B cell (primary cell): ENCODE data around the gene MYO16.

Experiments
- EZH2 ChIP-seq: IDR thresholded peaks from 2 replicates; pipeline ENCODE4 v1.6.1; 2012; ENCODE audit warnings: borderline replicate concordance, low read depth, mild to moderate bottlenecking, moderate library complexity, low read length; ENCODE audit not compliant: insufficient read depth, poor library complexity, severe bottlenecking
- TF ChIP-seq, protein P1 (sequence below): fragments of 200-600 bp; IDR thresholded peaks from one replicate; pipeline ENCODE4 v1.8.0; 2022; ENCODE audit warnings: antibody characterized with exemption, mild to moderate bottlenecking

GRCh38 chr13:109139346-109139745 is 509.9 kb downstream of the MYO16 start:
- TF ChIP-seq, protein P1, sequence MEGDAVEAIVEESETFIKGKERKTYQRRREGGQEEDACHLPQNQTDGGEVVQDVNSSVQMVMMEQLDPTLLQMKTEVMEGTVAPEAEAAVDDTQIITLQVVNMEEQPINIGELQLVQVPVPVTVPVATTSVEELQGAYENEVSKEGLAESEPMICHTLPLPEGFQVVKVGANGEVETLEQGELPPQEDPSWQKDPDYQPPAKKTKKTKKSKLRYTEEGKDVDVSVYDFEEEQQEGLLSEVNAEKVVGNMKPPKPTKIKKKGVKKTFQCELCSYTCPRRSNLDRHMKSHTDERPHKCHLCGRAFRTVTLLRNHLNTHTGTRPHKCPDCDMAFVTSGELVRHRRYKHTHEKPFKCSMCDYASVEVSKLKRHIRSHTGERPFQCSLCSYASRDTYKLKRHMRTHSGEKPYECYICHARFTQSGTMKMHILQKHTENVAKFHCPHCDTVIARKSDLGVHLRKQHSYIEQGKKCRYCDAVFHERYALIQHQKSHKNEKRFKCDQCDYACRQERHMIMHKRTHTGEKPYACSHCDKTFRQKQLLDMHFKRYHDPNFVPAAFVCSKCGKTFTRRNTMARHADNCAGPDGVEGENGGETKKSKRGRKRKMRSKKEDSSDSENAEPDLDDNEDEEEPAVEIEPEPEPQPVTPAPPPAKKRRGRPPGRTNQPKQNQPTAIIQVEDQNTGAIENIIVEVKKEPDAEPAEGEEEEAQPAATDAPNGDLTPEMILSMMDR: no peak
- TF ChIP-seq EZH2: no peak
